Right lung (tissue), 5 donors: ENCODE measurements around the gene TMPRSS3. TPM values are rescaled to one million over a fixed set of nuclear protein-coding genes. Genes with fewer than 3 reads are reported as not detected.

Experiments used
- DNase-seq, 2 donors: peaks; one replicate each; pipeline ENCODE4 v3.0.0-alpha.2; 2013
- polyA plus RNA-seq, 5 donors: library from polyadenylated mRNA; unstranded; fragments of 120-200 nt; gene quantifications; one replicate each; pipeline versions ENCODE4 v1.2.1 to v1.2.3, GENCODE V29; 2013; ENCODE audit warnings: inconsistent platforms in 1 of 5, low replicate concordance in 1 of 5; ENCODE audit not compliant: insufficient read length in 5 of 5, insufficient read depth in 1 of 5

The TMPRSS3 gene
- polyA plus RNA-seq, 5 donors: 0.58 to 1.0 (median 0.64) TPM

GRCh38 chr21:42389449-42389835, 6.4 kb downstream of the TMPRSS3 start:
- peak; percentile 18 to 32 for DNase-seq

- no peak for DNase-seq
Measured at GRCh38 chr21:42388740-42389448, 7.0 kb downstream of the TMPRSS3 start.

GRCh38 chr21:42387843-42388340, 8.0 kb downstream of the TMPRSS3 start:
- no peak for DNase-seq

- DNase-seq: no peak
Measured at GRCh38 chr21:42387164-42387563, 8.7 kb downstream of the TMPRSS3 start.

GRCh38 chr21:42386034-42386591, 9.7 kb downstream of the TMPRSS3 start:
- DNase-seq: no peak

- DNase-seq: no peak
Measured at GRCh38 chr21:42385619-42386018, 10.2 kb downstream of the TMPRSS3 start.

GRCh38 chr21:42384989-42385388, 10.9 kb downstream of the TMPRSS3 start:
- no peak for DNase-seq

GRCh38 chr21:42384156-42384945, 11.5 kb downstream of the TMPRSS3 start:
- no peak for DNase-seq

- DNase-seq: no peak
Measured at GRCh38 chr21:42383331-42383730, 12.5 kb downstream of the TMPRSS3 start.

- DNase-seq: no peak
Measured at GRCh38 chr21:42382915-42383314, 12.9 kb downstream of the TMPRSS3 start.

- no peak for DNase-seq
Measured at GRCh38 chr21:42381347-42381984, 14.4 kb downstream of the TMPRSS3 start.

GRCh38 chr21:42379426-42380215, 16.2 kb downstream of the TMPRSS3 start:
- DNase-seq: no peak

GRCh38 chr21:42378418-42378817, 17.4 kb downstream of the TMPRSS3 start:
- no peak for DNase-seq

- DNase-seq: no peak
Measured at GRCh38 chr21:42377951-42378340, 17.9 kb downstream of the TMPRSS3 start.

- DNase-seq: no peak
Measured at GRCh38 chr21:42377211-42377950, 18.5 kb downstream of the TMPRSS3 start.

GRCh38 chr21:42376338-42376982, 19.4 kb downstream of the TMPRSS3 start:
- DNase-seq: no peak

GRCh38 chr21:42375966-42376337, 19.9 kb downstream of the TMPRSS3 start:
- no peak for DNase-seq

- no peak for DNase-seq
Measured at GRCh38 chr21:42375506-42375905, 20.3 kb downstream of the TMPRSS3 start.

- no peak for DNase-seq
Measured at GRCh38 chr21:42374864-42375499, 20.9 kb downstream of the TMPRSS3 start.

- no peak for DNase-seq
Measured at GRCh38 chr21:42374457-42374856, 21.4 kb downstream of the TMPRSS3 start.
